H1 (cell line): ENCODE results near the gene NDST3. TPM values are rescaled to one million over a fixed set of nuclear protein-coding genes. Genes with fewer than 3 reads are reported as not detected.

ENCODE experiments used
- CTCF ChIA-PET: fragments of 300-600 bp; sonication (Branson Sonifier 250); formaldehyde crosslinking; loops from one replicate; lab custom pipeline; 2021; ENCODE audit not compliant: partially characterized antibody; lab: Charles Lee
- POLR2A ChIA-PET: fragments of 300-600 bp; sonication (Branson Sonifier 250); formaldehyde crosslinking; loops from one replicate; lab custom pipeline; 2021; ENCODE audit warnings: inconsistent platforms; ENCODE audit not compliant: partially characterized antibody; lab: Charles Lee
- DNase-seq, 2 experiments: peaks; one replicate each; pipeline versions ENCODE4 v3.0.0 to v3.0.0-alpha.2; 2010 to 2022; ENCODE audit warnings: low spot score in 2 of 2, low read depth in 1 of 2, mixed read lengths in 1 of 2
- FAIRE-seq: peaks from 2 replicates; lab custom pipeline; 2011; peaks lifted over from hg19 to GRCh38; lab: Jason Lieb, UNC
- H2AFZ ChIP-seq: 2 replicates; pipeline ENCODE4 v1.8.1; 2012; ENCODE audit warnings: low read length, inconsistent platforms
- H2AK5ac ChIP-seq: 2 replicates; pipeline ENCODE4 v1.6.1; 2013; ENCODE audit warnings: low read depth, low read length
- H2BK120ac ChIP-seq: replicated peaks from 2 replicates; pipeline ENCODE3; 2013; ENCODE audit warnings: low read depth, low read length, inconsistent platforms
- H2BK12ac ChIP-seq: 2 replicates; pipeline ENCODE4 v1.6.1; 2013; ENCODE audit warnings: low read depth, low read length
- H2BK15ac ChIP-seq: 2 replicates; pipeline ENCODE4 v1.6.1; 2013; ENCODE audit warnings: low read length
- H2BK20ac ChIP-seq: 2 replicates; pipeline ENCODE4 v1.6.1; 2013; ENCODE audit warnings: low read length
- H2BK5ac ChIP-seq: 2 replicates; pipeline ENCODE4 v1.6.1; 2013; ENCODE audit warnings: low read depth, low read length
- H3K14ac ChIP-seq: 2 replicates; pipeline ENCODE4 v1.6.1; 2013; ENCODE audit warnings: inconsistent platforms; ENCODE audit not compliant: insufficient read length
- H3K18ac ChIP-seq: 2 replicates; pipeline ENCODE4 v1.6.1; 2013; ENCODE audit warnings: low read length; ENCODE audit errors: extremely low read depth
- H3K23ac ChIP-seq: 2 replicates; pipeline ENCODE4 v1.6.1; 2013; ENCODE audit warnings: inconsistent platforms; ENCODE audit not compliant: insufficient read length
- H3K23me2 ChIP-seq: 2 replicates; pipeline ENCODE4 v1.6.1; 2013; ENCODE audit warnings: low read depth, low read length
- H3K27ac ChIP-seq: 2 replicates; pipeline ENCODE4 v1.6.1; 2011; ENCODE audit warnings: low read depth, low read length, inconsistent platforms
- H3K27me3 ChIP-seq, 4 experiments: replicated peaks in 1 of 4; 1 replicate in 1 of 4; 2 replicates in 3 of 4; pipeline versions ENCODE4 v1.6.1 to v1.8.1; 2011 to 2013; ENCODE audit warnings: low read length in 3 of 4, mild to moderate bottlenecking in 3 of 4, inconsistent platforms in 2 of 4, mixed read lengths in 2 of 4, moderate library complexity in 1 of 4; ENCODE audit not compliant: control insufficient read depth in 3 of 4, insufficient read depth in 3 of 4; ENCODE audit errors: extremely low read depth in 1 of 4
- H3K36me3 ChIP-seq, 4 experiments: 2 replicates each; pipeline versions ENCODE4 v1.6.1 to v1.8.1; 2011 to 2013; ENCODE audit warnings: mild to moderate bottlenecking in 4 of 4, low read length in 3 of 4, moderate library complexity in 2 of 4, control low read depth in 1 of 4, inconsistent platforms in 1 of 4; ENCODE audit not compliant: insufficient read depth in 4 of 4, control insufficient read depth in 2 of 4
- H3K4ac ChIP-seq: replicated peaks from 2 replicates; pipeline ENCODE3; 2013; ENCODE audit warnings: low read length, low read depth, mixed read lengths, inconsistent platforms; ENCODE audit not compliant: insufficient read length
- H3K4me1 ChIP-seq, 4 experiments: replicated peaks in 1 of 4; 1 replicate in 1 of 4; 2 replicates in 3 of 4; pipeline versions ENCODE4 v1.6.1 to v1.8.1; 2011 to 2013; ENCODE audit warnings: low read length in 3 of 4, inconsistent platforms in 2 of 4, mixed read lengths in 1 of 4; ENCODE audit not compliant: insufficient read depth in 4 of 4, control insufficient read depth in 3 of 4
- H3K4me2 ChIP-seq, 2 experiments: 2 replicates each; pipeline versions ENCODE4 v1.6.1 to v1.8.1; 2011 to 2013; ENCODE audit warnings: low read depth in 2 of 2, low read length in 2 of 2, control low read depth in 1 of 2, inconsistent platforms in 1 of 2, mild to moderate bottlenecking in 1 of 2; ENCODE audit not compliant: insufficient read depth in 1 of 2
- H3K4me3 ChIP-seq, 4 experiments: fragments of 200-600, 300-600 bp in 1 of 4; sonication (generic), shearing (Covaris generic), sonication (Bioruptor Twin) in 1 of 4; 2 replicates each; pipeline versions ENCODE4 v1.5.1 to v1.8.1; 2011 to 2016; ENCODE audit warnings: low read length in 4 of 4, low read depth in 3 of 4, control low read depth in 2 of 4, inconsistent platforms in 2 of 4, mild to moderate bottlenecking in 2 of 4, mixed read lengths in 1 of 4, moderate library complexity in 1 of 4; ENCODE audit not compliant: insufficient read depth in 2 of 4; ENCODE audit errors: extremely low read depth in 1 of 4
- H3K56ac ChIP-seq: replicated peaks from 2 replicates; pipeline ENCODE3; 2013; ENCODE audit warnings: low read depth, mild to moderate bottlenecking, mixed read lengths, low read length, inconsistent platforms; ENCODE audit not compliant: insufficient read length
- H3K79me1 ChIP-seq: 2 replicates; pipeline ENCODE4 v1.6.1; 2013; ENCODE audit warnings: low read depth, low read length, control low read depth
- H3K79me2 ChIP-seq, 2 experiments: 2 replicates each; pipeline versions ENCODE4 v1.6.1 to v1.8.1; 2012 to 2013; ENCODE audit warnings: low read length in 2 of 2, mild to moderate bottlenecking in 2 of 2, inconsistent platforms in 1 of 2; ENCODE audit not compliant: insufficient read depth in 2 of 2, control insufficient read depth in 1 of 2
- H3K9ac ChIP-seq, 4 experiments: replicated peaks in 1 of 4; 1 replicate in 1 of 4; 2 replicates in 3 of 4; pipeline versions ENCODE4 v1.6.1 to v1.8.1; 2011 to 2013; ENCODE audit warnings: low read depth in 3 of 4, low read length in 3 of 4, control low read depth in 2 of 4, mild to moderate bottlenecking in 2 of 4, moderate library complexity in 2 of 4, inconsistent platforms in 1 of 4; ENCODE audit errors: extremely low read depth in 1 of 4
- H3K9me3 ChIP-seq, 2 experiments: 2 replicates each; pipeline versions ENCODE4 v1.6.1 to v1.8.1; 2012 to 2013; ENCODE audit warnings: mild to moderate bottlenecking in 2 of 2, moderate library complexity in 2 of 2, control low read depth in 1 of 2, inconsistent platforms in 1 of 2, low read depth in 1 of 2, low read length in 1 of 2, mixed read lengths in 1 of 2; ENCODE audit not compliant: insufficient read depth in 2 of 2
- H4K20me1 ChIP-seq, 2 experiments: replicated peaks in 1 of 2; 2 replicates each; pipeline versions ENCODE3 to v1.8.1; 2011 to 2013; ENCODE audit warnings: inconsistent platforms in 2 of 2, low read length in 2 of 2, mild to moderate bottlenecking in 1 of 2; ENCODE audit not compliant: insufficient read depth in 2 of 2, control insufficient read depth in 1 of 2
- H4K5ac ChIP-seq: 2 replicates; pipeline ENCODE4 v1.6.1; 2013; ENCODE audit warnings: low read length, low read depth, mixed read lengths, inconsistent platforms; ENCODE audit not compliant: insufficient read length
- H4K8ac ChIP-seq: 2 replicates; pipeline ENCODE4 v1.8.0; 2013; ENCODE audit warnings: mild to moderate bottlenecking, moderate library complexity, low read length, inconsistent platforms; ENCODE audit not compliant: insufficient read depth; ENCODE audit errors: extremely low read depth
- H4K91ac ChIP-seq: replicated peaks from 2 replicates; pipeline ENCODE3; 2013; ENCODE audit warnings: low read length, mixed read lengths, inconsistent platforms; ENCODE audit not compliant: insufficient read length
- POLR2A ChIP-seq, 2 experiments: IDR thresholded peaks; 1 replicate in 1 of 2; 2 replicates in 1 of 2; pipeline ENCODE4 v1.6.1; 2011; ENCODE audit warnings: low read depth in 2 of 2, low read length in 2 of 2, mild to moderate bottlenecking in 2 of 2; ENCODE audit errors: control extremely low read depth in 1 of 2
- POLR2AphosphoS5 ChIP-seq: IDR thresholded peaks from 2 replicates; pipeline ENCODE4 v1.6.1; 2011; ENCODE audit warnings: low read depth, low read length
- YY1 ChIP-seq: IDR thresholded peaks from 2 replicates; pipeline ENCODE4 v1.6.1; 2011; ENCODE audit warnings: low read depth, mild to moderate bottlenecking, low read length
- WGBS, 2 experiments: shearing (Covaris generic) in 1 of 2; methylation state at CpG; one replicate each; pipeline versions ENCODE4 v1.1.6 to v1.1.7; 2013 to 2015; ENCODE audit warnings: low lambda C conversion rate in 2 of 2, mixed read lengths in 2 of 2, inconsistent platforms in 1 of 2, low coverage in 1 of 2, missing lambda C conversion rate in 1 of 2; ENCODE audit not compliant: insufficient replicate concordance in 2 of 2, insufficient coverage in 1 of 2, insufficient read length in 1 of 2; ENCODE audit errors: extremely low coverage in 1 of 2, missing lambda C conversion rate in 1 of 2; 5-methylcytosine and 5-hydroxymethylcytosine counted together
- polyA plus RNA-seq, 7 experiments: library from polyadenylated mRNA; depleted of rRNA in 3 of 7; stranded (reverse) in 5 of 7; unstranded in 2 of 7; fragments of >200 nt in 5 of 7; fragments of 200-250 nt in 2 of 7; gene quantifications; 1 replicate in 5 of 7; 2 replicates in 1 of 7; 4 replicates in 1 of 7; pipeline versions ENCODE4 v1.2.1 to v1.2.3, GENCODE V29; 2011 to 2013; ENCODE audit warnings: missing spikeins in 2 of 7, mixed read lengths in 2 of 7
- total RNA-seq: library from RNA; stranded (reverse); fragmentation: NEBNext Ultra II Directional; extraction: Animal tissue kit (Norgen Biotek cat#: 25700); gene quantifications from 2 replicates; pipeline ENCODE4 v1.2.1, GENCODE V29; 2021
- TF ChIP-seq, protein P1 (sequence below): IDR thresholded peaks from 2 replicates; pipeline ENCODE4 v1.6.1; 2012; ENCODE audit warnings: low read length, inconsistent platforms

Gene NDST3
- total and polyA plus RNA-seq, 2 of the 8 experiments (the other 6 are each of a cell fraction or from before 2014, with no cell fraction given): 0.35 to 0.60 TPM

DNA sequence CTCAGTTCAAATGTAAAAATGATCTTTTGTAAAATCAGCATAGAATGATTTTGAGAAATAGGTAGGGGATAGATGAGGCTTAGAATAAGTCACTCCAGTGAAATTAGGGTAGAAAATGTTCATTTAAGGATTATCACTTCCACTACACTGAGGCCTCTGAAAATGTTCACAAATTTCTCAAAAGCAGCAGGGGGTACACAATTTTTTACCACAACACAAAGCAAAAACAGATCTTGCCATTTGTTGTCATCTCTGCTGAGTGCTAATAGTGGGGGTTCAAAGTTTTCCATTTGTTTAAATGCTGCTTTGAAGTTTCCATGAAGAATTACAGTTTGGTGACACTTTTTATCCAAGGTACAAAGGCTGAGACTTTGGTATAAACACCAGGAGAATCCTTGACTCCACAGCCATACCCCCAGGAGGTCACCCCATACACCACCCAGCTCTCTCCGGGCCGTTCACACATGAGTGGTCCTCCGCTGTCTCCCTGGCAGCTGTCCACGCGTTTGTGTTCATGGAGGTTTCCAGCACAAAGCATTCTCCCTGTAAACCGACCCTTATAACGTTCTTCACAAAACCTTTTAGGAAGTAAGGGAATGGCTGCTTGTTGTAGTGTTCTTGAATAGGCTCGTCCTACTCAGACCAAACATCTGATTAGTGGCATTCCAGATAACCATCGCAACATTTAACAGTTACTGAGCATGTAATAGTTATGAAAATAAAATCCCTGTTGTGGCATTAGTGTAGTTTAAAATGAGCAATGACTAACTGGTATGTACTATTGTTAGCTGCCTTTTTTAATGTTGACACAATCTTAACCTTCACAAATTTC, 247.5 kb downstream of the NDST3 start:
- Histone ChIP-seq H3K14ac (no peak overlapping the region), H3K36me3 (peaks cover 0 to 33% (median 6%) of the 10 kb centered on the region in 4 experiments; a peak in 5 of 8 replicates), H3K4me1 (peaks cover 0 to 8% (median 0%) of the 10 kb centered on the region in 4 experiments; a peak in 2 of 7 replicates), H4K20me1 (peaks cover 0 to 7% of the 10 kb centered on the region in 2 experiments), H4K8ac (no peak overlapping the region), H4K91ac (no peak overlapping the region), H3K9ac (peak overlapping the region in 1 of 4 experiments; percentile 37; a peak in 1 of 7 replicates), H2AK5ac (no peak overlapping the region), H3K4me3 (no peak overlapping the region), H3K4me2 (no peak overlapping the region; a peak in 1 of 4 replicates), H3K27me3 (no peaks in the 10 kb centered on the region), H2BK12ac (no peak overlapping the region), H3K23me2 (peaks cover 2% of the 10 kb centered on the region), H3K9me3 (no peaks in the 10 kb centered on the region), H3K4ac (no peak overlapping the region), H3K79me2 (peaks cover 0 to 14% of the 10 kb centered on the region in 2 experiments; a peak in 3 of 4 replicates), H3K23ac (no peak overlapping the region), H3K27ac (no peak overlapping the region), H4K5ac (no peak overlapping the region), H3K79me1 (no peaks in the 10 kb centered on the region; the same call in 1 of the 2 replicates), H3K18ac (no peak overlapping the region), H2BK120ac (no peak overlapping the region), H2BK5ac (no peak overlapping the region), H3K56ac (no peak overlapping the region), H2AFZ (no peak overlapping the region), H2BK20ac (no peak overlapping the region), H2BK15ac (no peak overlapping the region)
- FAIRE-seq (peak; percentile 19), DNase-seq (no peak)
- POLR2A ChIA-PET: interaction anchor here (0.6 kb wide), 1 partner anchor 25 kb away, joined by 5 read pairs; no protein-coding TSS in a partner anchor
- CTCF ChIA-PET: interaction anchor here (0.6 to 2.6 kb wide), 4 partner anchors 11 to 72 kb away, joined by 3 to 9 read pairs (median 4); partner anchors contain the start of gene PRSS12
- WGBS, 2 experiments: 80% methylated on average over 9 of the region's 9 CpGs; no CpG with 5 or more reads in 1 of the 2 experiments
- TF ChIP-seq, protein P1, sequence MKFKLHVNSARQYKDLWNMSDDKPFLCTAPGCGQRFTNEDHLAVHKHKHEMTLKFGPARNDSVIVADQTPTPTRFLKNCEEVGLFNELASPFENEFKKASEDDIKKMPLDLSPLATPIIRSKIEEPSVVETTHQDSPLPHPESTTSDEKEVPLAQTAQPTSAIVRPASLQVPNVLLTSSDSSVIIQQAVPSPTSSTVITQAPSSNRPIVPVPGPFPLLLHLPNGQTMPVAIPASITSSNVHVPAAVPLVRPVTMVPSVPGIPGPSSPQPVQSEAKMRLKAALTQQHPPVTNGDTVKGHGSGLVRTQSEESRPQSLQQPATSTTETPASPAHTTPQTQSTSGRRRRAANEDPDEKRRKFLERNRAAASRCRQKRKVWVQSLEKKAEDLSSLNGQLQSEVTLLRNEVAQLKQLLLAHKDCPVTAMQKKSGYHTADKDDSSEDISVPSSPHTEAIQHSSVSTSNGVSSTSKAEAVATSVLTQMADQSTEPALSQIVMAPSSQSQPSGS: peak; percentile 22; the same call in 1 of the 2 replicates
- peak in 1 of 2 experiments; percentile 83; a peak in 1 of 3 replicates for TF ChIP-seq POLR2A (IDR thresholded peaks at IDR 0.05; ENCODE audit: control extremely low read depth in 1 of 2, low read depth in 2 of 2, low read length in 2 of 2)
- TF ChIP-seq POLR2AphosphoS5: peak; percentile 92
- no peak for TF ChIP-seq YY1
